SK-N-DZ (cell line): ENCODE data around the gene TRRAP.

Experiments
- DNase-seq: peaks from one replicate; pipeline ENCODE4 v3.0.0-alpha.2; 2015; ENCODE audit warnings: low spot score
- small RNA-seq, 2 experiments: library from RNA; depleted of rRNA; stranded (forward); fragments of <200 nt; gene quantifications; one replicate each; pipeline ENCODE3, GENCODE V24; 2014

TRRAP gene

GRCh38 chr7:99046722-99047121 is 168.4 kb downstream of the TRRAP start:
- no peak for DNase-seq

- DNase-seq, result no peak
Observed at GRCh38 chr7:99047526-99048077, 169.3 kb downstream of the TRRAP start.

- no peak for DNase-seq
Observed at GRCh38 chr7:99050971-99051370, 172.6 kb downstream of the TRRAP start.

- DNase-seq, result no peak
Observed at GRCh38 chr7:99054781-99055180, 176.4 kb downstream of the TRRAP start.

- no peak for DNase-seq
Observed at GRCh38 chr7:99061001-99061776, 182.9 kb downstream of the TRRAP start.

Small RNA genes lying within 50 kb of the gene (small RNA-seq; reads per million reads assigned to genes)
- gene MIR3609, result 59.5 to 227 reads per million in 2 experiments
